GM23338 (cell line): ENCODE results near the gene CHST11.

Experiments
- CREB1 ChIP-seq: fragments of 250-450 bp; sonication (Bioruptor Pico); IDR thresholded peaks from 2 replicates; pipeline ENCODE4 v1.5.0; 2020; ENCODE audit warnings: low read depth, mild to moderate bottlenecking, moderate library complexity
- EZH2 ChIP-seq: fragments of 200-600 bp; sonication (generic); IDR thresholded peaks from one replicate; pipeline ENCODE4 v1.8.0; 2017; ENCODE audit warnings: antibody characterized with exemption, mild to moderate bottlenecking, low read depth; ENCODE audit not compliant: unreplicated experiment
- EZH2phosphoT487 ChIP-seq: fragments of 200-600 bp; sonication (generic); IDR thresholded peaks from one replicate; pipeline ENCODE4 v1.8.1; 2018; ENCODE audit warnings: antibody characterized with exemption; ENCODE audit not compliant: unreplicated experiment
- NANOG ChIP-seq: IDR thresholded peaks from 2 replicates; pipeline ENCODE4 v1.6.1; 2016; ENCODE audit warnings: antibody characterized with exemption, borderline replicate concordance
- POLR2AphosphoS5 ChIP-seq: IDR thresholded peaks from 2 replicates; pipeline ENCODE4 v1.6.1; 2016; ENCODE audit warnings: antibody characterized with exemption, low read depth
- TF ChIP-seq, protein P1 (sequence below), 2 experiments: fragments of 200-600 bp in 1 of 2; sonication (generic) in 1 of 2; conservative IDR thresholded peaks; 2 replicates each; pipeline versions ENCODE4 v1.5.1 to v1.6.1; 2016 to 2017; ENCODE audit warnings: antibody characterized with exemption in 2 of 2, low read depth in 2 of 2, mild to moderate bottlenecking in 2 of 2, moderate library complexity in 1 of 2
- TF ChIP-seq, protein P2 (sequence below): IDR thresholded peaks from one replicate; pipeline ENCODE4 v1.6.1; 2018; ENCODE audit warnings: antibody characterized with exemption; ENCODE audit not compliant: unreplicated experiment

DNA sequence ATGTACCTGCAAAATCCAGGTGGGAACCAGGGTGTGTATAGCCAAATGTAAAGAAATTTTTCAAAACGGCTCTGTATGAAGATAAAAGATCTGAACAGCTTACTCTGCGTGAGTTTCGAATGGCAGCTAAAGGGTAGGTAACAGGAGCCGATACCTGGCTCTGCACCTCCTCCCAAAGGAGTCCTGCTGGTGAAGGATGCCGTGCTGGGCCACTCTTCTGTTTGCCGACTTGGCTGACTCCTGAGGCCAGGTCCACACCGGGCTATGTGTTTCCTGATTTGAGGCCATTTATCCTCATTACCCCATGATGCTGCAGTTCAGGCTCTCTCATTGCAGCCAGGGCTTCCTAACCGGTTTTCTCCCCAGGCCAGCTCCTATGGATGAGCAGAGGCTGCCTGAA is 256.7 kb downstream of the CHST11 start:
- TF ChIP-seq, protein P1, sequence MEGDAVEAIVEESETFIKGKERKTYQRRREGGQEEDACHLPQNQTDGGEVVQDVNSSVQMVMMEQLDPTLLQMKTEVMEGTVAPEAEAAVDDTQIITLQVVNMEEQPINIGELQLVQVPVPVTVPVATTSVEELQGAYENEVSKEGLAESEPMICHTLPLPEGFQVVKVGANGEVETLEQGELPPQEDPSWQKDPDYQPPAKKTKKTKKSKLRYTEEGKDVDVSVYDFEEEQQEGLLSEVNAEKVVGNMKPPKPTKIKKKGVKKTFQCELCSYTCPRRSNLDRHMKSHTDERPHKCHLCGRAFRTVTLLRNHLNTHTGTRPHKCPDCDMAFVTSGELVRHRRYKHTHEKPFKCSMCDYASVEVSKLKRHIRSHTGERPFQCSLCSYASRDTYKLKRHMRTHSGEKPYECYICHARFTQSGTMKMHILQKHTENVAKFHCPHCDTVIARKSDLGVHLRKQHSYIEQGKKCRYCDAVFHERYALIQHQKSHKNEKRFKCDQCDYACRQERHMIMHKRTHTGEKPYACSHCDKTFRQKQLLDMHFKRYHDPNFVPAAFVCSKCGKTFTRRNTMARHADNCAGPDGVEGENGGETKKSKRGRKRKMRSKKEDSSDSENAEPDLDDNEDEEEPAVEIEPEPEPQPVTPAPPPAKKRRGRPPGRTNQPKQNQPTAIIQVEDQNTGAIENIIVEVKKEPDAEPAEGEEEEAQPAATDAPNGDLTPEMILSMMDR (conservative IDR thresholded peaks at IDR 0.05; ENCODE audit: low read depth in 2 of 2), result no peak
- TF ChIP-seq EZH2phosphoT487 (no peak), POLR2AphosphoS5 (no peak), EZH2 (no peak), NANOG (no peak), CREB1 (no peak)
- TF ChIP-seq, protein P2, sequence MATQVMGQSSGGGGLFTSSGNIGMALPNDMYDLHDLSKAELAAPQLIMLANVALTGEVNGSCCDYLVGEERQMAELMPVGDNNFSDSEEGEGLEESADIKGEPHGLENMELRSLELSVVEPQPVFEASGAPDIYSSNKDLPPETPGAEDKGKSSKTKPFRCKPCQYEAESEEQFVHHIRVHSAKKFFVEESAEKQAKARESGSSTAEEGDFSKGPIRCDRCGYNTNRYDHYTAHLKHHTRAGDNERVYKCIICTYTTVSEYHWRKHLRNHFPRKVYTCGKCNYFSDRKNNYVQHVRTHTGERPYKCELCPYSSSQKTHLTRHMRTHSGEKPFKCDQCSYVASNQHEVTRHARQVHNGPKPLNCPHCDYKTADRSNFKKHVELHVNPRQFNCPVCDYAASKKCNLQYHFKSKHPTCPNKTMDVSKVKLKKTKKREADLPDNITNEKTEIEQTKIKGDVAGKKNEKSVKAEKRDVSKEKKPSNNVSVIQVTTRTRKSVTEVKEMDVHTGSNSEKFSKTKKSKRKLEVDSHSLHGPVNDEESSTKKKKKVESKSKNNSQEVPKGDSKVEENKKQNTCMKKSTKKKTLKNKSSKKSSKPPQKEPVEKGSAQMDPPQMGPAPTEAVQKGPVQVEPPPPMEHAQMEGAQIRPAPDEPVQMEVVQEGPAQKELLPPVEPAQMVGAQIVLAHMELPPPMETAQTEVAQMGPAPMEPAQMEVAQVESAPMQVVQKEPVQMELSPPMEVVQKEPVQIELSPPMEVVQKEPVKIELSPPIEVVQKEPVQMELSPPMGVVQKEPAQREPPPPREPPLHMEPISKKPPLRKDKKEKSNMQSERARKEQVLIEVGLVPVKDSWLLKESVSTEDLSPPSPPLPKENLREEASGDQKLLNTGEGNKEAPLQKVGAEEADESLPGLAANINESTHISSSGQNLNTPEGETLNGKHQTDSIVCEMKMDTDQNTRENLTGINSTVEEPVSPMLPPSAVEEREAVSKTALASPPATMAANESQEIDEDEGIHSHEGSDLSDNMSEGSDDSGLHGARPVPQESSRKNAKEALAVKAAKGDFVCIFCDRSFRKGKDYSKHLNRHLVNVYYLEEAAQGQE, result no peak
